HG02759 (cell line): ENCODE data around the gene SAA1.

Experiments used
- ATAC-seq: cut with Tn5 transposase; IDR thresholded peaks from one replicate; pipeline ENCODE4 v1.9.1; 2021; ENCODE audit warnings: mild to moderate bottlenecking, moderate library complexity; ENCODE audit not compliant: unreplicated experiment

The SAA1 gene

GRCh38 chr11:18265949-18266348 lies at the start of gene SAA1:
Gene SAA1 (plus strand): TSS chr11:18266264. CDS start chr11:18266888, 624 bp downstream.
- no peak for ATAC-seq

GRCh38 chr11:18221274-18221876 lies 44.7 kb upstream of the SAA1 start:
- no peak for ATAC-seq

- ATAC-seq = no peak
Measured at GRCh38 chr11:18222814-18223421, 43.1 kb upstream of the SAA1 start.

GRCh38 chr11:18223591-18224387 lies 42.3 kb upstream of the SAA1 start:
- no peak for ATAC-seq

- ATAC-seq = peak; percentile 40
Measured at GRCh38 chr11:18225913-18226312, 40.2 kb upstream of the SAA1 start.

- ATAC-seq = peak; percentile 92
Measured at GRCh38 chr11:18229501-18229900, 36.6 kb upstream of the SAA1 start.

- no peak for ATAC-seq
Measured at GRCh38 chr11:18230859-18231258, 35.2 kb upstream of the SAA1 start.

GRCh38 chr11:18233912-18234311 lies 32.2 kb upstream of the SAA1 start:
- ATAC-seq = no peak

GRCh38 chr11:18235394-18236334 lies 30.4 kb upstream of the SAA1 start:
- ATAC-seq = no peak

GRCh38 chr11:18236664-18237356 lies 29.3 kb upstream of the SAA1 start, which contains the start of gene SAA4:
Gene SAA4 (minus strand): TSS chr11:18236802. CDS start chr11:18235926, 876 bp downstream.
- ATAC-seq = no peak

GRCh38 chr11:18239655-18240054 lies 26.4 kb upstream of the SAA1 start:
- no peak for ATAC-seq

GRCh38 chr11:18243783-18244362 lies 22.2 kb upstream of the SAA1 start:
- ATAC-seq = no peak

- ATAC-seq = no peak
Measured at GRCh38 chr11:18245396-18245795, 20.7 kb upstream of the SAA1 start.

- ATAC-seq = peak; percentile 71
Measured at GRCh38 chr11:18246379-18247190, 19.5 kb upstream of the SAA1 start.

GRCh38 chr11:18247191-18247581 lies 18.9 kb upstream of the SAA1 start:
- ATAC-seq = peak; percentile 14

- ATAC-seq = no peak
Measured at GRCh38 chr11:18248561-18248960, 17.5 kb upstream of the SAA1 start, which contains the start of gene SAA2. Gene SAA2 (minus strand): TSS chr11:18248668. CDS start chr11:18248011, 657 bp downstream.

- no peak for ATAC-seq
Measured at GRCh38 chr11:18253233-18253632, 12.8 kb upstream of the SAA1 start.

GRCh38 chr11:18253778-18254338 lies 12.2 kb upstream of the SAA1 start:
- ATAC-seq = no peak
